ENCODE results near the gene ACADSB.
A peak's percentile ranks its signal among the peaks of the same experiment; 100 is the strongest.

The ACADSB gene

GRCh38 chr10:123007558-123008354, 1.1 kb upstream of the ACADSB start:
- DNase-seq = peak; percentile 84

DNA sequence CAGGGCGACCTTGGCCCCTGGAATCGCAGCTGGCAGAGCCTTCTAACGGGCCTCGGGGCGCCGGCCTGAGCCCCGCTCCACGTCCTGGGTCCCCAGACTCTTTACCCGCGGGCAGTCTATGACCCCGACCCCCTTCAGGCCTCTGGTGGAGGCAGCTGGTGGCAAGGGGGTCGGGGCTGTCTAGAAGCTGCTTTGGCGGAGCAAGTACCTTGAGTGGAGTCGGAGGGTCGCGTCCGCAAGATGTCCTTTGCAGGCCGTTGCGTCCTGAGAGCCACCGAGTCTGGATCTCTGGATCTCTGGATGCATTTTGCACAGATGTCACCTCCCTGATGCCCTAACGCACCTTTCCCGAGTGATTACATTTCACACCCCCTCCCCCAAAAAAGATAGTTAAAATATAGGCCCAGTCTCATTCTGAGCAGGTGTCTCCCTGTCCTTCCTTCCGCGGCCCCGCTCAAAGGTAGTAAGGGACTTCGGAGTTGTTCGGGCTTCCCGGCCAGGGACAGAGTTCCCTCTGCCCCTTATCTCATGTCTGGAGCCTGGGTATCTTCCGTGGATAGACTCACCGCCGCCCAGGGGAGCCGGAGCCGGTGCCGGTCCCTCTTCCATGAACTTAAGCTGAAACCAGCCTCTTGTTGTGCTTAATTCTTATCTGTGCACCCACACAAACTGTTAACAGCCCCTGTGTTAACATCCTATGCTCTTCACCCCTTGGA, 457 bp downstream of the ACADSB start:
- DNase-seq = peak; percentile 57

- no peak for DNase-seq
Observed at GRCh38 chr10:123011987-123012386, 3.2 kb downstream of the ACADSB start.

DNA sequence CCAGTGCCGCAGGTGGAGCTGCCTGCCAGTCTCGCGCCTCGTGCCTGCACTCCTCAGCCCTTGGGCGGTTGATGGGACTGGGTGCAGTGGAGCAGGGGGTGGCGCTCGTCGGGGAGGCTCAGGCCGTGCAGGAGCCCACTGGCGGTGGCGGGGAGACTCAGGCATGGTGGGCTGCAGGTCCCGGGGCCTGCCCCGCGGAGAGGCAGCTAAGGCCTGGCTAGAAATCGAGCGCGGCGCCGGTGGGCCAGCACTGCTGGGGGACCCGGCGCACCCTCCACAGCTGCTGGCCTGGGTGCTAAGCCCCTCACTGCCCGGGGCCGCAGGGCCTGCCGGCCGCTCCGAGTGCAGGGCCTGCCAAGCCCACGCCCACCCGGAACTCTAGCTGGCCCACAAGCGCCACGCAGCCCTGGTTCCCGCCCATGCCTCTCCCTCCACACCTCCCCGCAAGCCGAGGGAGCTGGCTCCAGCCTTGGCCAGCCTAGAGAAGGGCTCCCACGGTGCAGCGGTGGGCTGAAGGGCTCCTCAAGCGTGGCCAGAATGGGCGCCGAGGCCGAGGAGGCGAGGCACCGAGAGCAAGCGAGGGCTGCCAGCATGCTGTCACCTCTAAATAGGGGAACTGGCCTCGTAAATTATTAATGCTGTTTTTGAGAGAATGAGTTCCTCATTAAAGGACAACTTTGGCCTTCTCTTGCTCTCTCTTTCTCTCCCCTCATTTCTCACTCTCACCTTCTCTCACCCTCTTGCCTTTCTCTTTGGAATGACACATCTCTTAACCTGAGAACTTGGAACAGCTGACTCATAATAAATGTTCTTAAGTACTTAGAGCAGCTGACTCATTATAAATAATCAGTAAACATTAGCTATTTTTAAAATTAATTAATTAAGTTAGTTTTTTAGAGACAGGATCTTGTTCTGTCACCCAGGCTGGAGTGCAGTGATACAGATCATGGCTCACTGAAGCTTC, 4.9 kb downstream of the ACADSB start:
- DNase-seq = no peak

DNA sequence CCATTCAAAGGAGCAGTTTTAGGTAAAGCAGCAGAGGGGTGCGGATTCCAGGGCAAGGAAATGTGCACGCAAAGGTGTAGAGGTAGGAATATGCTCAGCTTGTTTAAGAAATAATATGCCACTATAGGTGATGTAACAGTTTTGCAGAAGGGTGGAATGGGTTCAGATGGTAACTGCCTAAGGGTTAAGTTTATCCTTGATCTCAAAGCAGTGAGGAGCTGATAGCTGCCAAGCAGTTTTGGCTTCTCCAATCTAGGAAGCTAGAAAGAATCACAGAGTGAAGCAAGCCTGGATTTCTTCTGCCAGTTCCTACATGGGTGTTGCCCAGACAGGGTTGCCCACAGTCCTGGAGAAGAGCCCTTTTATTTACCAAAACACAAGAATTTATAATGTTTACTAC, 6.0 kb downstream of the ACADSB start:
- no peak for DNase-seq

- DNase-seq = no peak
Observed at GRCh38 chr10:123016228-123016627, 7.4 kb downstream of the ACADSB start.

- DNase-seq = no peak
Observed at GRCh38 chr10:123017421-123018165, 8.8 kb downstream of the ACADSB start.

GRCh38 chr10:123018531-123018930, 9.7 kb downstream of the ACADSB start:
- DNase-seq = no peak

DNA sequence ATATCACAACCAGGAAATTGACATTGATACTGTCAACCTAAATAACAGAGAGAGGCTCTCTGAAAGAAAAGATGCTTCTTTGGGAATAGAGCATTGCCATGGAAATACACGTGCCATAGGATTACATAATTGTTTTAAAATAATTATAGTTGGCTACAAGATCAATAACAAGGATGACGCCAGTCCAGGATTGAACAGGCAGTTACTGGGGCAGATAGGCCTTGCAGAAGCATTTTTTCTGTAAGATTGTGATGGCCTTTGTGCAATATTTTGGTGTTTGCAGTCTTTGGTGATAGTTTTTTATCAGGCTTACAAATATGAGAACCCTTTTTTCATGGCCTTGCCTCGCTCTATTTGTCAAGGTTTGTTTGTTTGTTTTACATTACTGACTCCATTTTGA, 10.5 kb downstream of the ACADSB start:
- no peak for DNase-seq

GRCh38 chr10:123019941-123020703, 11.3 kb downstream of the ACADSB start:
- DNase-seq = no peak

- peak; percentile 36 for DNase-seq
Observed at GRCh38 chr10:123021517-123021916, 12.7 kb downstream of the ACADSB start.

- DNase-seq = no peak
Observed at GRCh38 chr10:123024540-123024939, 15.7 kb downstream of the ACADSB start.

- no peak for DNase-seq
Observed at GRCh38 chr10:123026302-123026701, 17.5 kb downstream of the ACADSB start.

DNA sequence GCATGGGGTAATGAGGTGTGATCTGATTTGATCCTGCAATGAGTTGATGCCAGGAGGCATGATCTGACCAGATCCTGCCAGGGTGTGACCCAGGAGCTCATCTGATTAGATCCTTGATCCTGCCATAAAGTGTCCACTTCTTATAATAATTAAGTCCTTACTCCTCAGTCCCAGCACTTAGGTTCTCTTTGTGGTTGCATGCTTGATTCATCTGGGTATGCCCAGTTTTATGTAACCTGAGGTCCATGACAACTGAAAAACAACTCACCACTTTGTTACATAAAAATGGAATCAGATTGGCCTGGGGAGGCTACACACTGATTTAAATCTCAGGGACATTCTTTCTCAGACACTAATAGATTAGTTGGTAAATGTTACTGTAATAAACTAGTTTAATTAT, 19.1 kb downstream of the ACADSB start:
- DNase-seq = no peak

- DNase-seq = no peak
Observed at GRCh38 chr10:123031124-123031523, 22.3 kb downstream of the ACADSB start.

DNA sequence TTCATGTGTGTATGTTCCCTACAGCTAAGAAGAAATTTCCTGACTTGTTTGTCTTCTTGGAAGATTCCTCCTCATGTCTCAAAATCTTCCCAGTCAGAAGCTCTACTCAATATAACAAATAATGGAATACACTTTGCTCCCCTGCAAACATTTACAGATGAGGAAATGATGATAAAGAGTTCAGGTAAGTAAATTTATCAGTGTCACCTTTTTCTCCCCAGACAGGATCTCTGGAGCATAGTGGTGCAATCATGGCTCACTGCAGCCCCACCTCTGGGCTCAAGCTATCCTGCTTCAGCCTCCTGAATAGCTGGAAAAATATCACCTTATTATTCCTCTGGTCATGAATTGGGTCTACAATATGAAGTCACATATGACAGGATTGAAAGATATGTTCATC, 25.5 kb downstream of the ACADSB start:
- no peak for DNase-seq

- DNase-seq = no peak
Observed at GRCh38 chr10:123035467-123036086, 26.8 kb downstream of the ACADSB start.

GRCh38 chr10:123038782-123039631, 30.2 kb downstream of the ACADSB start:
- peak; percentile 14 for DNase-seq

DNA sequence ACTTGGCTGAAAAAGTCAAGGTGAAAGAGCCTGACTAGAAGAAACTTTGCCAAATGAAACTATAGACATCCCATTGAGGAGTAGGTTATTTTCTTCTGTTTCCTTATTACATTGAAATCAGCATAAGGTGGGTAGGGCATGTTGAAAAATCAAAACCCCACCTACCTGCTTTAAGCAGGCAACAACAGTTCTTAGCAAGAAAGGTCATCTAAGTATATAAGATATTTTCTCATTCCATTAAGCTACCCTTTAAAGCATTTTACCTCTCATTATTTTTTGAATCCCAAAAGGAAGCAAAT, 30.8 kb downstream of the ACADSB start:
- DNase-seq = no peak

DNA sequence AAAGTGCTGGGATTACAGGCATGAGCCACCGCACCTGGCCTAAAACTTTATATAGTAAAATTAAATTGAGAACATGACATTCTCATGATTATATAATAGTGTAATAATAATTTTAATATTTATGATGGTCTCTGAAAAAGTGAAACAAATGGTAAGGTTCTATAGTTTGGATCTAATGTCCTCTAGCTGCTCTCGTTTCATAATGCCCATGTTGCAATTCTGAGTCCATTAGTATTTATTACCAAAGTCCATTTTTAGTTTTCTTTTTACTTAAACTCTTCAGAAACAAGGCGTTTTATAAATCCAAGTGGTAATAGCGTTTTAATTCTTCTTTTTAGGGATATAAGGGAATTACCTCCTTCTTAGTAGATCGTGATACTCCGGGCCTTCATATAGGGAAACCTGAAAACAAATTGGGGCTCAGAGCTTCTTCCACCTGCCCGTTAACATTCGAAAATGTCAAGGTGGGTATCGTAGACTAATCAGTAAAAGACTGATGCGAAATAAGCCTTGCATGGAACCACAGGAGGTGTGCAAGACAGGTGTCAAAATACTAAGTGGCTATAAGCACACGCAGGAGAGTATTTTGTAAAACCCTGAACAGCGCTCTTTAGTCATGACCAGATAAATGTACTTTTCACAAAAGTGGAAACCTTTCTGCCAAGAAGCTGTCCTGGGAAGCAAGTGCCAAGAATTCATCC, 34.1 kb downstream of the ACADSB start:
- no peak for DNase-seq

Measured in DMS53 (cell line).